DOHH2 (cell line): ENCODE data around the gene HINT3.
A peak's percentile ranks its signal among the peaks of the same experiment; 100 is the strongest.
"Not testable (repeated sequence)": the region's sequence is repeated elsewhere in the genome, so short reads cannot be mapped to it uniquely, and the experiment has no call there.

Experiments used
- H3F3A ChIP-seq: fragments of 200-600 bp; sonication (generic), shearing (Covaris generic); 2 replicates; pipeline ENCODE4 v1.6.0; 2016; ENCODE audit warnings: antibody characterized with exemption, mild to moderate bottlenecking; ENCODE audit not compliant: control insufficient read depth, insufficient read depth
- H3K27ac ChIP-seq: fragments of 200-600 bp; sonication (generic); 2 replicates; pipeline ENCODE4 v1.5.1; 2014; ENCODE audit warnings: low read depth, mild to moderate bottlenecking, low read length, moderate library complexity
- H3K27me3 ChIP-seq: fragments of 200-600 bp; sonication (generic); 2 replicates; pipeline ENCODE4 v1.6.1; 2014; ENCODE audit warnings: mild to moderate bottlenecking, low read length, mixed read lengths; ENCODE audit not compliant: control insufficient read depth
- H3K36me3 ChIP-seq: fragments of 200-600 bp; sonication (generic); 2 replicates; pipeline ENCODE4 v1.6.1; 2014; ENCODE audit warnings: mild to moderate bottlenecking, low read length, moderate library complexity, mixed read lengths; ENCODE audit not compliant: control insufficient read depth
- H3K4me1 ChIP-seq: fragments of 200-600 bp; sonication (generic); 2 replicates; pipeline ENCODE4 v1.6.1; 2014; ENCODE audit warnings: mild to moderate bottlenecking, low read length, mixed read lengths; ENCODE audit not compliant: control insufficient read depth
- H3K4me2 ChIP-seq: fragments of 200-600 bp; sonication (generic); 2 replicates; pipeline ENCODE4 v1.6.0; 2014; ENCODE audit warnings: mild to moderate bottlenecking, low read length, moderate library complexity
- H3K4me3 ChIP-seq: fragments of 200-600 bp; sonication (generic); 2 replicates; pipeline ENCODE4 v1.5.1; 2014; ENCODE audit warnings: mild to moderate bottlenecking, low read length, mixed read lengths
- H3K79me2 ChIP-seq: fragments of 200-600 bp; sonication (generic); 2 replicates; pipeline ENCODE4 v1.6.1; 2014; ENCODE audit warnings: mild to moderate bottlenecking, low read length, mixed read lengths; ENCODE audit not compliant: control insufficient read depth
- H3K9me2 ChIP-seq: fragments of 200-600 bp; sonication (generic); replicated peaks from 2 replicates; pipeline ENCODE4 v1.6.1; 2014; ENCODE audit warnings: mild to moderate bottlenecking, low read length, mixed read lengths; ENCODE audit not compliant: control insufficient read depth
- H3K9me3 ChIP-seq: fragments of 200-600 bp; sonication (generic); 2 replicates; pipeline ENCODE4 v1.6.1; 2014; ENCODE audit warnings: antibody characterized with exemption, low read length, mixed read lengths; ENCODE audit not compliant: control insufficient read depth, insufficient read depth
- H4K20me1 ChIP-seq: fragments of 200-600 bp; sonication (generic); 2 replicates; pipeline ENCODE4 v1.6.0; 2014; ENCODE audit warnings: low read depth, mild to moderate bottlenecking, antibody characterized with exemption, low read length, moderate library complexity; ENCODE audit not compliant: control insufficient read depth, insufficient read depth
- CTCF ChIP-seq: fragments of 200-600 bp; sonication (generic); IDR thresholded peaks from one replicate; pipeline ENCODE4 v1.5.1; 2014; ENCODE audit warnings: antibody characterized with exemption, mild to moderate bottlenecking, low read depth, low read length; ENCODE audit not compliant: poor library complexity, severe bottlenecking
- EZH2phosphoT487 ChIP-seq: fragments of 200-600 bp; sonication (generic); IDR thresholded peaks from 2 replicates; pipeline ENCODE4 v1.6.1; 2017; ENCODE audit warnings: borderline replicate concordance, mild to moderate bottlenecking, antibody characterized with exemption, low read length, moderate library complexity, mixed read lengths

Gene HINT3

GRCh38 chr6:125956506-125957390 lies at the start of gene HINT3:
TSS of gene HINT3 (plus strand) at chr6:125956770. CDS start at chr6:125956978, 208 bp downstream.
- Histone ChIP-seq H3K79me2 (peaks cover 48% of the 10 kb centered on the region), H4K20me1 (no peaks in the 10 kb centered on the region), H3K9me3 (no peaks in the 10 kb centered on the region), H3F3A (no peaks in the 10 kb centered on the region), H3K4me1 (peaks cover 33% of the 10 kb centered on the region), H3K9me2 (no peaks in the 10 kb centered on the region), H3K36me3 (peaks cover 24% of the 10 kb centered on the region), H3K4me2 (peak within 1 kb of the TSS; percentile 63), H3K27ac (peak within 1 kb of the TSS; percentile 70), H3K4me3 (peak within 1 kb of the TSS; percentile 85), H3K27me3 (no peaks in the 10 kb centered on the region)
- no peak for TF ChIP-seq EZH2phosphoT487
- peak; percentile 98 for TF ChIP-seq CTCF

- H3K4me1 ChIP-seq, result no peaks in the 10 kb centered on the region
- H3K4me2 ChIP-seq, result no peak overlapping the region
- H3K9me3 ChIP-seq, result no peaks in the 10 kb centered on the region
- H4K20me1 ChIP-seq, result no peaks in the 10 kb centered on the region
- H3K79me2 ChIP-seq, result no peaks in the 10 kb centered on the region
- H3F3A ChIP-seq, result peaks cover 2% of the 10 kb centered on the region
- no peak overlapping the region for H3K27ac ChIP-seq
- no peak for TF ChIP-seq CTCF
- no peak for TF ChIP-seq EZH2phosphoT487
- H3K9me2 ChIP-seq, result no peaks in the 10 kb centered on the region
- peaks cover 49% of the 10 kb centered on the region for H3K36me3 ChIP-seq
- H3K27me3 ChIP-seq, result no peaks in the 10 kb centered on the region
- H3K4me3 ChIP-seq, result no peak overlapping the region
Observed at GRCh38 chr6:125910527-125910926, 46.0 kb upstream of the HINT3 start.

- H3F3A ChIP-seq, H3K79me2 ChIP-seq, H3K4me1 ChIP-seq, H3K4me3 ChIP-seq, H3K9me2 ChIP-seq, H3K4me2 ChIP-seq, H3K27me3 ChIP-seq, H3K27ac ChIP-seq, H4K20me1 ChIP-seq, H3K9me3 ChIP-seq: not testable (repeated sequence)
- H3K36me3 ChIP-seq, result peaks cover 54% of the 10 kb centered on the region
Observed at GRCh38 chr6:125911051-125911451, 45.5 kb upstream of the HINT3 start.

GRCh38 chr6:125912430-125912829 lies 44.1 kb upstream of the HINT3 start:
- not testable (repeated sequence) for H3K9me3 ChIP-seq, H3K4me3 ChIP-seq, H3K27ac ChIP-seq, H4K20me1 ChIP-seq, H3K9me2 ChIP-seq, H3K4me2 ChIP-seq, H3F3A ChIP-seq, H3K4me1 ChIP-seq, H3K79me2 ChIP-seq, H3K27me3 ChIP-seq
- peaks cover 57% of the 10 kb centered on the region for H3K36me3 ChIP-seq
